Gastroesophageal sphincter (tissue), 4 donors: ENCODE measurements around the gene KDM2A. TPM values are rescaled to one million over a fixed set of nuclear protein-coding genes. Genes with fewer than 3 reads are reported as not detected.
"Not testable (repeated sequence)": the region's sequence is repeated elsewhere in the genome, so short reads cannot be mapped to it uniquely, and the experiment has no call there.

Source experiments
- ATAC-seq: fragments of 150-250 bp; one replicate; pipeline ENCODE4 v1.9.1; 2016; ENCODE audit warnings: mild to moderate bottlenecking, moderate library complexity
- H3K27ac ChIP-seq, 4 donors: fragments of 200-600 bp; sonication (generic) in 3 of 4; 1 replicate in 3 of 4; 2 replicates in 1 of 4; pipeline ENCODE4 v1.5.1; 2016 to 2019
- H3K27me3 ChIP-seq: fragments of 200-600 bp; sonication (generic); one replicate; pipeline ENCODE4 v1.5.1; 2019
- H3K36me3 ChIP-seq, 2 donors: fragments of 200-600 bp; sonication (generic); one replicate each; pipeline ENCODE4 v1.5.1; 2019; ENCODE audit warnings: control low read depth in 1 of 2
- H3K4me1 ChIP-seq, 3 donors: fragments of 200-600 bp; sonication (generic); 1 replicate in 2 of 3; 2 replicates in 1 of 3; pipeline ENCODE4 v1.5.1; 2016 to 2019; ENCODE audit warnings: control low read depth in 2 of 3
- H3K4me3 ChIP-seq, 2 donors: fragments of 200-600 bp; sonication (generic); one replicate each; pipeline ENCODE4 v1.5.1; 2019; ENCODE audit warnings: mild to moderate bottlenecking in 1 of 2, moderate library complexity in 1 of 2
- H3K9me3 ChIP-seq, 3 donors: fragments of 200-600 bp; sonication (generic); one replicate each; pipeline ENCODE4 v1.5.1; 2017 to 2019; ENCODE audit warnings: control low read depth in 2 of 3
- CTCF ChIP-seq, 4 experiments: fragments of 200-600 bp in 2 of 4; fragments of 450-650 bp in 2 of 4; sonication (generic) in 1 of 4; IDR thresholded peaks; one replicate each; pipeline ENCODE4 v1.5.1; 2017 to 2019; ENCODE audit warnings: antibody characterized with exemption in 4 of 4, mild to moderate bottlenecking in 2 of 4, moderate library complexity in 2 of 4
- EP300 ChIP-seq: sonication (generic); formaldehyde crosslinking; IDR thresholded peaks from one replicate; pipeline ENCODE4 v1.6.1; 2017; ENCODE audit warnings: antibody characterized with exemption, mild to moderate bottlenecking
- POLR2A ChIP-seq, 2 donors: fragments of 450-650 bp; IDR thresholded peaks; one replicate each; pipeline ENCODE4 v1.6.1; 2017; ENCODE audit warnings: antibody characterized with exemption in 2 of 2, mild to moderate bottlenecking in 2 of 2, moderate library complexity in 1 of 2
- POLR2AphosphoS5 ChIP-seq: sonication (generic); formaldehyde crosslinking; IDR thresholded peaks from one replicate; pipeline ENCODE4 v1.6.1; 2017; ENCODE audit warnings: antibody characterized with exemption
- WGBS, 2 donors: methylation state at CpG; one replicate each; pipeline ENCODE4 v1.1.5; 2018; ENCODE audit warnings: low coverage in 1 of 2; 5-methylcytosine and 5-hydroxymethylcytosine counted together
- total RNA-seq, 4 donors: library from RNA; depleted of rRNA; stranded (reverse); fragments of >200 nt; gene quantifications; one replicate each; pipeline ENCODE4 v1.1.0, GENCODE V29; 2016

The KDM2A gene
- total RNA-seq, 4 donors from 2014 or later, result 35.4 to 68.0 (median 48.3) TPM

- Histone ChIP-seq H3K9me3 (no peaks in the 10 kb centered on the region), H3K27me3 (no peaks in the 10 kb centered on the region), H3K4me1 (no peaks in the 10 kb centered on the region), H3K27ac (no peak overlapping the region), H3K36me3 (peaks cover 0 to 62% of the 10 kb centered on the region in 2 donors), H3K4me3 (no peak overlapping the region)
- ATAC-seq, result no peak
- no peak for TF ChIP-seq POLR2A (IDR thresholded peaks at IDR 0.05)
- TF ChIP-seq POLR2AphosphoS5, result no peak
- TF ChIP-seq EP300, result no peak
- no peak for TF ChIP-seq CTCF (IDR thresholded peaks at IDR 0.05)
- WGBS, 2 donors, result 64 to 69% methylated on average over 1 of the region's 1 CpG
Measured at GRCh38 chr11:67197606-67198005, 78.5 kb downstream of the KDM2A start.

- not testable (repeated sequence) for H3K9me3 ChIP-seq, H3K4me1 ChIP-seq, H3K4me3 ChIP-seq, H3K27me3 ChIP-seq, H3K27ac ChIP-seq, ATAC-seq
- H3K36me3 ChIP-seq, result peaks cover 0 to 53% of the 10 kb centered on the region in 2 donors
- WGBS, 2 donors, result 90 to 100% methylated on average over 2 to 3 of the region's 3 CpGs
Measured at GRCh38 chr11:67198781-67199180, 79.7 kb downstream of the KDM2A start.

- no peak for ATAC-seq
- no peak for TF ChIP-seq POLR2A (IDR thresholded peaks at IDR 0.05)
- TF ChIP-seq EP300, result no peak
- TF ChIP-seq CTCF (IDR thresholded peaks at IDR 0.05), result no peak
- TF ChIP-seq POLR2AphosphoS5, result no peak
- Histone ChIP-seq H3K27me3 (no peaks in the 10 kb centered on the region), H3K27ac (no peak overlapping the region), H3K4me1 (no peaks in the 10 kb centered on the region), H3K36me3 (peaks cover 0 to 49% of the 10 kb centered on the region in 2 donors), H3K4me3 (no peak overlapping the region), H3K9me3 (no peaks in the 10 kb centered on the region)
Measured at GRCh38 chr11:67199751-67200150, 80.7 kb downstream of the KDM2A start.

GRCh38 chr11:67202028-67202427, 83.0 kb downstream of the KDM2A start:
- no peak for ATAC-seq
- Histone ChIP-seq H3K4me1 (no peaks in the 10 kb centered on the region), H3K36me3 (peaks cover 0 to 55% of the 10 kb centered on the region in 2 donors), H3K4me3 (no peak overlapping the region), H3K27ac (no peak overlapping the region), H3K27me3 (no peaks in the 10 kb centered on the region), H3K9me3 (no peaks in the 10 kb centered on the region)
- 94 to 96% methylated on average over 3 of the region's 3 CpGs for WGBS, 2 donors
- TF ChIP-seq POLR2AphosphoS5 (no peak), EP300 (no peak), CTCF (IDR thresholded peaks at IDR 0.05) (no peak), POLR2A (IDR thresholded peaks at IDR 0.05) (no peak)

- peaks cover 0 to 69% of the 10 kb centered on the region in 2 donors for H3K36me3 ChIP-seq
- no peak overlapping the region for H3K4me3 ChIP-seq
- 89 to 94% methylated on average over 2 to 3 of the region's 3 CpGs for WGBS, 2 donors
- TF ChIP-seq POLR2AphosphoS5 (no peak), POLR2A (IDR thresholded peaks at IDR 0.05) (no peak), CTCF (IDR thresholded peaks at IDR 0.05) (no peak), EP300 (no peak)
- no peaks in the 10 kb centered on the region for H3K4me1 ChIP-seq
- no peak overlapping the region for H3K27ac ChIP-seq
- H3K9me3 ChIP-seq, result no peaks in the 10 kb centered on the region
- no peaks in the 10 kb centered on the region for H3K27me3 ChIP-seq
- no peak for ATAC-seq
Measured at GRCh38 chr11:67204822-67205221, 85.8 kb downstream of the KDM2A start.

GRCh38 chr11:67209222-67209621, 90.2 kb downstream of the KDM2A start:
- H3K4me3 ChIP-seq, ATAC-seq, H3K27me3 ChIP-seq, H3K4me1 ChIP-seq, H3K27ac ChIP-seq, H3K9me3 ChIP-seq: not testable (repeated sequence)
- H3K36me3 ChIP-seq, result peaks cover 0 to 85% of the 10 kb centered on the region in 2 donors
- 97 to 100% methylated on average over 2 to 3 of the region's 6 CpGs for WGBS, 2 donors
